Left renal cortex interstitium (tissue), 4 donors: ENCODE results near the gene KRTAP3-3. TPM values are rescaled to one million over a fixed set of nuclear protein-coding genes. Genes with fewer than 3 reads are reported as not detected.

Experiments used
- DNase-seq, 4 donors: peaks; one replicate each; pipeline ENCODE4 v3.0.0-alpha.2; 2013; ENCODE audit warnings: low read depth in 4 of 4, low spot score in 2 of 4, missing footprints in 1 of 4
- polyA plus RNA-seq, 4 donors: library from polyadenylated mRNA; unstranded; fragments of 120-200 nt; gene quantifications; one replicate each; pipeline ENCODE4 v1.2.1, GENCODE V29; 2013; ENCODE audit not compliant: insufficient read length in 4 of 4

Gene KRTAP3-3
- polyA plus RNA-seq, 4 donors = not detected

DNA sequence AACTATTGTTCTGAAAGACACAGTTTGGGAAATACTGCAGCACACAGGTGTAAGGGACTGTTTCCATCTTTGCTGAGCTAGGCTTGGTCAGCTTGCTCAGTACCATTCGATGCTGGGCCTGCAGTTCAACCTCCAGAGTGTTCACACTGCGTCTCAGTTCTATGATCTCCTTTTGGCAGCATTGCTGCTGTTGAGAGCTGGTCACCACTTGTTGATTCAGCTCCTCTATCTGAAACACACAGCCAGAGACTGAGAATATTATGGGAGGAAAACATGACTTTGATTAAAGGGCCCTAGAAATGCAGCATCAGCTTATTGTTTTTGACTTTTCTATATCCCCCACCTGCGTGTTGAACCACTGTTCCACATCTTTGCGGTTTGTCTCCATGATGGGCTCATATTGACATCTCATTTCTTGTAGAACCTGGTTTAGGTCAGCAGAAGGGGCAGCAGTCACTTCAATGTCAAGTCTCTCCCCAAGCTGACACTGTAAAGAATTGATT is 31.9 kb downstream of the KRTAP3-3 start:
- no peak for DNase-seq

DNA sequence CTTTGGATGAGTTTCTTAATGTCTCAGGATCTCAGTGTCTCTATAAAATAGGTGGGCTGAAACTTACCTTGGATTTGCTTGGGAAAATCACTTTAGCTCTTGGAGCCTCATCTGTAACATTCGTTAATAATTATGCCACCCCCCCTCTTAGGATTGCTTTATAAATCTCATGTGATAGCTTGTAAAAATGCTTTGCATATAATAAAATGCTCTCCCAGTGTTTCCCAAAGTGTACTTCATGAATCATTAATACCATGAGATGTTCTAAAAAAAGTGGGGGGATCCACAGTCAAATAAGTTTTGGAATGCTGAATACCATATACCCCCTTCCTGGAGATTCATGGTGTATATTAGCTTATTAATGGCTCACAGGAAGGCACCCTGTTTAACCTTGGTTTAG is 32.4 kb downstream of the KRTAP3-3 start:
- DNase-seq = no peak

DNA sequence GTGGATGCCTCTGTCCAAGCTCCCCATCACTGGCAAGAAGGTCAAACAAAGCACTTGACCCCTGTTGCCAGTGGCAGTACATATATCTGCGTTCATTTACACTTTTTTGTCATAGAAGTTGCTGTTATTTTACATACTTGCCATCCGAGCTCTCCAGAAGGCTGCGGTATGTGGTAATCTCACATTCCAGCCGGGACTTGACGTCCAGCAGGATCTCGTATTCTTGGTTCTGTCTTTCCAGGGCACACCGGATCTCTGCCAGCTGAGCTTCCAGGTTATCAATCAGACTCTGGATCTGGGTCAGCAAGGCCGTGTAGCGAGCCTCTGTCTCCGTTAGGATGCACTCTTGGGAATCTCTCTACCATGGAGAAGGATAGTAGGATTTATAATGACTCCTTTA is 33.8 kb downstream of the KRTAP3-3 start:
- no peak for DNase-seq

DNA sequence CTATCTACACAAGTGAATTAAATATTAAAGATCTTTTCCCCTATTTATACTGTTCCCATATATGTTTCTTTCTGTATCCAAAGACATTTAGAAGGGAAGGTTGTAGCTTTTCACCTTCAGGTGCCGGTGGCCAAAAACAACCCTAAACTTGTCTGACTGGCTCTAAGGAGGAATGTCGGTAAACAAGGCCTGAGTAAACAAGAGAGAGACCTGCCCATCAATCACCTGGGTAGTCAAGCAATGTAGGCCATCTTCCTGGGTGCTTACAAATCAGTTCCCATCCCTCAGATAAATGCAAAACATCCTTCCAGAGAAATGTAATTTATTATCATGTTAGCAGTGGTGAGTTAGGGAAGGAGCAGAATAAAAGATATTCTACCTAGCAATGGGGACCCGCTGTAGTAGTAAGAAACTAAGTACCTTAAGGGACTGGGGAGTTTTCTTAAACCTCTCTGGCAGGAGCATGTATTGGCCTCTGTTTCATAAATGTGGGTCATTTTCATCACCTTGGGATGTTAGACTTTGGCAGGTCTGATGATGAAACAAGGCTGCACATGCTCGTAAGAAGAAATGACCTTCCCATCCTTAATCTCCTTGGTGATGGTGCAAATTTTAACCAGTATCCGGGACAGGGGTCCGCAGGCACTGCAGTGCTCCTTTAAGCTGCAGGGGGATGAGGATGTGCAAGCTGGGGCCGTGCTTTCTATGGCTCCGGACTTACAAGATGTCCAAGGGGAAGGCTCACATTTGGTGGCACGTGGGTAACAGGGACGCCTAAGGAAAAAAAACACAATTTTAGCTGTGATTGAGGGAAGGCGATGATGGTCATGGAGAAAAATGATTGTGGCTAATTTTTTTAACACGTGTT is 35.6 kb downstream of the KRTAP3-3 start:
- DNase-seq = no peak

DNA sequence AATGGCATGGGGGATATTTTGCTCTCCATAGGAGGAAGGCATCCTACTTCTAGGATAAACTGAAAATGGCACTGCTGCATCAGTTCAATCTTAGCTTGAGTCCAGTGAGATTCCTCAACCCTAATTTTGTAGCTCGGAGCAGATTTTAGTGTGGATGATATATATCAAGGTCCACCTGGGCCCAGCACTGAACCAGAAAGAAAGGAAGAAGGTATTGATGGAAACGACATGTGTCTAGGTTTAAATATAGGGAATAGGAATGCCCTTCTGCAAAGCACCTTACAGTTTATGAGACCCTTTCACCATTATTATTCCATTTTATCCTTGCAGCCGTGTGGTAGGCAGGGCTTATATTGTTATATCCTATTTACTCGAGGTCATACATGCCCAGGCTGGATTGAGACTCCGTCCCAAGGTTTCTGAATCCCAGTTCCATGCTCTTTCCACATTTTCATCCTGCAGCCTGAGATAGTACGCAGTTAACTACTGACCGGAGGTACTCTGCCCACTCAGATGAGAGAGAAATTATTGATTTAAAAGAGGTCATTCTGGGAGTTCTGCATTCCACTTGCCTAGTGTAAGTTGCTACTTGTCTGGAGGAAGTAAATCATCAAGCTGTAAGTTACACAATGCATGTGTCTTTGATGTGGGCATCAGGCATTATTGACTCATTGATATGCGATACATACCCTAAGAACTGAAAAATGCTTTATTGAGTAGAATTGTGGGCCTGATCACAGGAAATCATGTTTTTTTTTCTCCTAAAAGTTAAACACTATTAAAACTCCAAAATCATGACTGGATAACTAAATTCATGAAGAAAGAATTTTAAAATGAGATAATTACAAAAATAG is 37.3 kb downstream of the KRTAP3-3 start:
- DNase-seq = no peak

DNA sequence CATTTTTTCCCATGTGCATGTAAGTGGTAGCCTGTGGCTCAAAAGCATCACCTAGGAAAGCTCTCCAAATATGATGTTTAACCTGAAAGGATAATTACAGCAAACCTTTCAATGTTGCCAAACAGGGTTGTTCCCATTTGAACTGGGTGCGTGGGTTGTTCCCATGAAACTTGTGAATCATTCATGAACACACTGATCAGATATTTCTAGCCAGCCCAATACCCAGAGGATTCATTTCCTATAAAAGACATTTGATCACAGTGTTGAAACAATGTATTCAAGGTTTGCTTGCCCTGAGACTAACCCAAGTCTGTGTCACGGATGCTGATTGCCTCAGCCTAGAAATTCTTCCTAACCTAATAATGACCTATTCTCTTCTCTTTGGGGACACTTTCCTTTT is 40.1 kb downstream of the KRTAP3-3 start:
- no peak for DNase-seq

DNA sequence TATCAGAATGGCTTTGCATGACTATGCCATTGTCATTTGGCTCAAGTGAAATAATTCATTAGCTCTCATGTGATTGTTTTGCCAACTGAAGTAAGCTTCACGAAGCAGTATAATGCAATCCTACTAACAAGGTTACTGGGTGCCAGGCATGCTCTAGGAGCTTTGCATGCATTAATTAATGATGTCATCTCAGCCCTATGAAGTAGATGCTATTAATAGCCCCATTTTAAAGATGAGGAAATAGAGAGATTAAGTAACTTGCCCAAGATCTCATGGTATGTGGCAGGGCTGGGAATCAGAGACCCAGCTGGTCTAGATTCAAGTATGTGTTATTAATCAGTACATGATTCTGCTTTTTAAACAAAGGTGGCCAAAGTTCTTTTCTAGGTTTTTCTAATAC is 41.3 kb downstream of the KRTAP3-3 start:
- no peak for DNase-seq

DNA sequence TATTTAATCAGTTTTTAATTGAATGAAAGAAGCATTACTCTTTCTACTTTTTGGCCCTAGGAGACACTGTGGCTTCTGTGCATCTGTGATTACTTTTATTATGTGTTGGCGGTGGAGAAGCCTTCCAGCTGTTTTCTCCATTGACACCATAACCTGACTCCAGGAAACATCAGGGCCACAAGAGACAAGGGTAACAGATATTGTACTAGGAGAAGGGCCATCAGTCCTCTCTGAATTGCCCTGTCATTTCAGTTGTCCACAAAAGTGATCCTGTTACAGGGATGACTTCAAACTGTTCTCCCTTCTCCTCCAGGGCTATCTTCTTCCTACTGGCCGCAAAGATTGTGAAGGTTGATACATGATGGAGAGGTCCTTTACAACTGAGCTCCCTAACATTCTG is 41.8 kb downstream of the KRTAP3-3 start:
- DNase-seq = no peak

DNA sequence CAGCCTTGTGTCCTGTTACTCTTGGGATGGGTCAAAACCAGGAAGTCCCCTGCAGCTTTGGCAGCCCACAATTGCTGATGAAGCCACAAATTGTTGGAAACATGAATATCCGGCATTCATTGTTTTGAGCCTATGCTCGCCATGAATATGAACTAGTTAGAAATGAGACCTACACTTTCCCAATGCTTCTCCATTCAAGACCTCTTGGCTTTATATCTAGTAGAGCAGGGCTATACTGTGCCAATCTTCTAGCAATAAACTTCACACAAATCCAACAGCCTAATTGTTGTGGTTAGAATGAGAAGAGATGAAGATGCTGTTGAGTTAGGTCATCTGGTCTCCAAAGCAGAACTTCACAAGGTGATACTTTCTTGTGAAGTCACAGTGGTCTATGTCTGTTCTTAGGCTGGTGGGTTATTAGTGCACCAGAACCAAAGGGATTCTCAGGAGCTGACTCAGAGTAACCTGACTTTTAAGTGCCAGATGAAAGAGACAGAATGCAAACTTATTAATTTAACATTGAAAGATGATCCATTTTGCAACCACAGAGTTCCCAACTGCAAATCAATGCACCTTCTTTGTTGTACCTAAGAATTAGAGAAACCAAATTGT is 42.8 kb downstream of the KRTAP3-3 start:
- no peak for DNase-seq

DNA sequence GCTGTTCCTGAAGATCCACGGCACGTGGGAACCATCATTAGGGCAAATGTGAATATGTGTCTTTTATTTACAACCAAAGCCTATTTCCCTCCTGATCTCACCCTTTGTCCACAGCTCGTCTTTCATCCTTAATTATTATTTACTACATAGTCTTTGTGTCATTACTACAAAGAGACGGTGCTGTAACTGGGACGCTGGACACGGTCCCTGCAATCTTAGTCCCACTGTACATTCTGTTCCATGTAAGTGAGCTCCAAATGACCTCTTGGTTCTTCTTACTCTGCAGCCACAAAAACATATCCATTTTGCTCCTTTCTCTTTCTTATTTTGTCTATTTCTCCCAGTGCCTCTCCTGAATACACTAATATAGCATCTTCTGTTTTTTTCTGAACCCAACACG is 43.8 kb downstream of the KRTAP3-3 start:
- no peak for DNase-seq

DNA sequence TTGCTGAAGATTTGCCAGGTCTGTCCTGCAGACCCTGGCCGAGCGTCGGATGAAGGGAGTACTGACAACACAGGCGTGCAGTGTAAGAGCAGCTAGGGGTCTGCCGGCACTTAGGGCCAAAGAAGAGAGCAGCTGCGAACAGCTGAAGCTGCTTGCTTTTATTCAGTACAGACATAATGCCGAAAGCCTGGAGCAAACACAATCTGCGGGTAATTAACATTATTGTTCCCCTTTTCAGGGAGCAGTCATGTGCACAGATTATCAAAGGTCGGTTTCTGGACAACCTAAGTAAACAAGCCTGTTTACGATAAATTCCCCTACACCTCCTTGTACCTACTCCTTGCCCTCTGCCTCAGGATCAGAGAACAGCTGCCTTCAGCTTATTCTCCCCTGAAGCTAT is 44.5 kb downstream of the KRTAP3-3 start:
- DNase-seq = no peak

DNA sequence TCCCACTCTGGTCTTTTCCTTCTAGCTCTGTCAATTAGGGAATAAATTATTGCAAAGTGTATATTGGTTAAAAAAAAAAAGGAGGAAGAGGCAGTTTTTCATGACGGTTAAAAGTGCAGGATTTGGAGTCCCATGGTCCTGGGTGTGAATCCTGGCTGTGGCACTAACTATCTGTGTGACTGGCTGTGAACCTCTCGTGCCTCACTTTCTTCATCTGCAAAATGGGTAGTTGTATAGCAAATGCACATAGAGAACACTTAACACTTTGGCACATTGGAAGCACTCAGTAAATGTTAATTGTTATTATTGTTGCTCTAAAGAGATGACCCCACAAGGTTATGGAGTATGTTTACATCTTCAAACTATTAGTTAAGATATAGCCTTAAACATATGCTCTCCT is 46.0 kb downstream of the KRTAP3-3 start:
- no peak for DNase-seq

DNA sequence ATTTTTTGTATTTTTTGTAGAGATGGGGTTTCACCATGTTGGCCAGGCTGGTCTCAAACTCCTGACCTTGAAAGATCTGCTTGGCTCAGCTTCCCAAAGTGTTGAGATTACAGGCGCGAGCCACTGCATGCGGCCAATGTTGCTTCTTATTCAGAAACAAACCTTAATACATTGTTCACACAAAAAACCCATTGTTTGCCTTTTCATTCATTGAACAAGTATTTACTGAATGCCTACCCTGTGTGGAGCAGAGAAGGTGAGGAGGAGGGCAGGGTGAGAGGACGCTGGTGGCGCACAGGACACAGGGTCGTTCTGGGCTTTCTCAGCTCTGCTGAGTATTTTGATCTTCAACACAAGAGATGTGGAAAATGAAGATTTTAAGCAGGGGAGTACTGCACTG is 48.5 kb downstream of the KRTAP3-3 start:
- DNase-seq = no peak

DNA sequence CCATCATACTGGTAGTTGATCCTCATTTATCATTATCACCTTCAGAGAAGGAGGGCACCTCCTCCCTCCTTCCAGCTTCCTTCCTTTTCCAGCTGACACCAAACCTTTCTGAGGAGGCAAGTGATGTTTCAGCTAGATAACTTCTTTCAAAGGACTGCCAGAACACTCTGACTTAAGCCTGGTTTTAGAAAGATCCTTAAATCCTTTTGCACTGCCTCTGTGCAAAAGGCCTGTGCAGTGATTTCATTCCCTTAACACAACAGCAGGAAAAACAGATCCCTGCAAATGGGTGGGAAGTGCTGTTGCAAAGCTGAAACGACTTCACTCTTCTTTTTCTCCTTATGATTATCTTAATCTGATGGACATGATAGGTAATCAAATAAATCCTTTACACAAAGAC is 49.4 kb downstream of the KRTAP3-3 start:
- DNase-seq = no peak

Other genes with a start within 250 kb of the KRTAP3-3 start
- not detected for gene KRT25, start 238.8 kb downstream of the KRTAP3-3 start, polyA plus RNA-seq
- gene KRT26, start 222.0 kb downstream of the KRTAP3-3 start, polyA plus RNA-seq = not detected
- not detected for gene KRT27, start 211.6 kb downstream of the KRTAP3-3 start, polyA plus RNA-seq
- not detected for gene KRT28, start 194.2 kb downstream of the KRTAP3-3 start, polyA plus RNA-seq
- 10 to 100 TPM; 41.1 to 72.4 (median 42.9) TPM for gene KRT10, start 171.6 kb downstream of the KRTAP3-3 start, polyA plus RNA-seq
- gene KRT12, start 126.9 kb downstream of the KRTAP3-3 start, polyA plus RNA-seq = under 1 TPM in 1 of 4 donors, not detected in 3; 0.28 TPM
- under 1 TPM in 2 of 4 donors, not detected in 2; 0.20 to 0.24 TPM for gene KRT20, start 108.9 kb downstream of the KRTAP3-3 start, polyA plus RNA-seq
- gene KRT23, start 56.5 kb downstream of the KRTAP3-3 start, polyA plus RNA-seq = 1 to 10 TPM in 3 of 4 donors, under 1 TPM in 1; 0.57 to 2.3 (median 1.6) TPM
- under 1 TPM in 1 of 4 donors, not detected in 3; 0.09 TPM for gene KRT39, start 27.2 kb downstream of the KRTAP3-3 start, polyA plus RNA-seq
- gene KRT40, start 9.8 kb downstream of the KRTAP3-3 start, polyA plus RNA-seq = under 1 TPM in 1 of 4 donors, not detected in 3; 0.08 TPM
- gene KRTAP3-2, start 5.7 kb upstream of the KRTAP3-3 start, polyA plus RNA-seq = not detected
- gene KRTAP3-1, start 15.0 kb upstream of the KRTAP3-3 start, polyA plus RNA-seq = not detected
- gene KRTAP1-5, start 33.0 kb upstream of the KRTAP3-3 start, polyA plus RNA-seq = not detected
- not detected for gene KRTAP1-4, start 36.0 kb upstream of the KRTAP3-3 start, polyA plus RNA-seq
- gene KRTAP1-3, start 40.7 kb upstream of the KRTAP3-3 start, polyA plus RNA-seq = not detected
- gene KRTAP1-1, start 47.3 kb upstream of the KRTAP3-3 start, polyA plus RNA-seq = not detected
- gene KRTAP2-1, start 53.2 kb upstream of the KRTAP3-3 start, polyA plus RNA-seq = not detected
- gene KRTAP2-2, start 61.1 kb upstream of the KRTAP3-3 start, polyA plus RNA-seq = not detected
- gene KRTAP2-3, start 66.0 kb upstream of the KRTAP3-3 start, polyA plus RNA-seq = not detected
- gene KRTAP2-4, start 71.7 kb upstream of the KRTAP3-3 start, polyA plus RNA-seq = not detected
- gene KRTAP4-7, start 90.0 kb upstream of the KRTAP3-3 start, polyA plus RNA-seq = not detected
- gene KRTAP4-8, start 104.0 kb upstream of the KRTAP3-3 start, polyA plus RNA-seq = not detected
- gene KRTAP4-16, start 108.0 kb upstream of the KRTAP3-3 start, polyA plus RNA-seq = not detected
- gene KRTAP4-9, start 111.2 kb upstream of the KRTAP3-3 start, polyA plus RNA-seq = not detected
- gene KRTAP4-11, start 124.2 kb upstream of the KRTAP3-3 start, polyA plus RNA-seq = not detected
- gene KRTAP4-12, start 130.0 kb upstream of the KRTAP3-3 start, polyA plus RNA-seq = not detected
- not detected for gene KRTAP4-6, start 146.4 kb upstream of the KRTAP3-3 start, polyA plus RNA-seq
- not detected for gene KRTAP4-5, start 155.7 kb upstream of the KRTAP3-3 start, polyA plus RNA-seq
- not detected for gene KRTAP4-4, start 166.6 kb upstream of the KRTAP3-3 start, polyA plus RNA-seq
- not detected for gene KRTAP4-3, start 174.1 kb upstream of the KRTAP3-3 start, polyA plus RNA-seq
- gene KRTAP4-2, start 184.1 kb upstream of the KRTAP3-3 start, polyA plus RNA-seq = not detected
- gene KRTAP4-1, start 190.7 kb upstream of the KRTAP3-3 start, polyA plus RNA-seq = not detected
- gene KRTAP9-1, start 195.7 kb upstream of the KRTAP3-3 start, polyA plus RNA-seq = not detected
- gene KRTAP9-2, start 232.5 kb upstream of the KRTAP3-3 start, polyA plus RNA-seq = not detected
- not detected for gene KRTAP9-3, start 238.3 kb upstream of the KRTAP3-3 start, polyA plus RNA-seq
- gene KRTAP9-8, start 243.8 kb upstream of the KRTAP3-3 start, polyA plus RNA-seq = not detected